Measurements from ENCODE around the gene TXNRD2.

Gene TXNRD2

DNA sequence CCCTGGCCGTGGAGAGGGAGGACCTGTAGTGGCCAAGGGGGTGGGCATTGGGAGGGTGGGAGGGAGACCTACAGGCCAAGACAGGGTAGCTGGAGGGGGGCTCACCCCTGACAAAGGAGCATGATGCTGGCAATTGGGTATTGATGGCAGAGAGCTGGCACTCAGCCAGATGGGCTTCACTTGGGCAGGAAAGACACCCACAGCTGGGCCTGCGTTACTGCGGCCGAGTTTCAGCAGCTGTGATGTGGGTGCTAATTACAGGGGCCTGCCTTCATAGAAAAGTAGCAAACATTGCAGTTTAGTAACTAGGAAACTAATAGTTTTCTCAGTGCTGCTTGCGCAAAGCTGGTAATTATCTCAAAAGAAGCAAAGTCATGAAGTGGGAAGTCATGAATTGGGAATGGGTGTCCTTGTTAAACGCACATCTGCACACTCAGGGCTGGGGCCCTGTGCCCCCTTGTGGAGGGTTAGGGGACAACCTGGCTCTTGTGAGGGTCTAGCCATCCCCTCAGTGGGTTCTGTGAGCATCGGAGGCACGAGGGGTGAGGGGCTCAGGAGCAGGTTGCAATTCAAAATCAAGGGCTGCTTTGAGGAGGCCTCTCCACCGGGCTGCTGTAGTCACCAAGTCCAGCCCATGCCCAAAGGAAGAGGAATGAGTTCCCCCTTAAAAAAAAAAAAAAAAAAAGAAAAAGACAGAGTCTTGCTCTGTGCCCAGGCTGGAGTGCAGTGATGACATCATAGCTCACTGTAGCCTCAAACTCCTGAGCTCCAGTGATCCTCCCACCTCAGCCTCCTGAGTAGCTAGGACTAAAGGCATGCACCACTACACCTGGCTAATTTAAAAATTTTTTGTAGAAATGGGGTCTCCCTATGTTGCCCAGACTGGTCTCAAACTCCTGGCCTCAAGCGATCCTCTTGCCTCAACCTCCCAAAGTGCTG, 24.4 kb upstream of the TXNRD2 start:
- H3K4me3 ChIP-seq (ENCODE audit: control insufficient read depth, low read depth, low read length) = no peak overlapping the region
- TF ChIP-seq, protein P1, sequence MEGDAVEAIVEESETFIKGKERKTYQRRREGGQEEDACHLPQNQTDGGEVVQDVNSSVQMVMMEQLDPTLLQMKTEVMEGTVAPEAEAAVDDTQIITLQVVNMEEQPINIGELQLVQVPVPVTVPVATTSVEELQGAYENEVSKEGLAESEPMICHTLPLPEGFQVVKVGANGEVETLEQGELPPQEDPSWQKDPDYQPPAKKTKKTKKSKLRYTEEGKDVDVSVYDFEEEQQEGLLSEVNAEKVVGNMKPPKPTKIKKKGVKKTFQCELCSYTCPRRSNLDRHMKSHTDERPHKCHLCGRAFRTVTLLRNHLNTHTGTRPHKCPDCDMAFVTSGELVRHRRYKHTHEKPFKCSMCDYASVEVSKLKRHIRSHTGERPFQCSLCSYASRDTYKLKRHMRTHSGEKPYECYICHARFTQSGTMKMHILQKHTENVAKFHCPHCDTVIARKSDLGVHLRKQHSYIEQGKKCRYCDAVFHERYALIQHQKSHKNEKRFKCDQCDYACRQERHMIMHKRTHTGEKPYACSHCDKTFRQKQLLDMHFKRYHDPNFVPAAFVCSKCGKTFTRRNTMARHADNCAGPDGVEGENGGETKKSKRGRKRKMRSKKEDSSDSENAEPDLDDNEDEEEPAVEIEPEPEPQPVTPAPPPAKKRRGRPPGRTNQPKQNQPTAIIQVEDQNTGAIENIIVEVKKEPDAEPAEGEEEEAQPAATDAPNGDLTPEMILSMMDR (conservative IDR thresholded peaks at IDR 0.05; ENCODE audit: control insufficient read depth, insufficient read depth, low read depth, low read length) = peak; percentile 42
- DNase-seq (ENCODE audit: low read depth) = no peak

DNA sequence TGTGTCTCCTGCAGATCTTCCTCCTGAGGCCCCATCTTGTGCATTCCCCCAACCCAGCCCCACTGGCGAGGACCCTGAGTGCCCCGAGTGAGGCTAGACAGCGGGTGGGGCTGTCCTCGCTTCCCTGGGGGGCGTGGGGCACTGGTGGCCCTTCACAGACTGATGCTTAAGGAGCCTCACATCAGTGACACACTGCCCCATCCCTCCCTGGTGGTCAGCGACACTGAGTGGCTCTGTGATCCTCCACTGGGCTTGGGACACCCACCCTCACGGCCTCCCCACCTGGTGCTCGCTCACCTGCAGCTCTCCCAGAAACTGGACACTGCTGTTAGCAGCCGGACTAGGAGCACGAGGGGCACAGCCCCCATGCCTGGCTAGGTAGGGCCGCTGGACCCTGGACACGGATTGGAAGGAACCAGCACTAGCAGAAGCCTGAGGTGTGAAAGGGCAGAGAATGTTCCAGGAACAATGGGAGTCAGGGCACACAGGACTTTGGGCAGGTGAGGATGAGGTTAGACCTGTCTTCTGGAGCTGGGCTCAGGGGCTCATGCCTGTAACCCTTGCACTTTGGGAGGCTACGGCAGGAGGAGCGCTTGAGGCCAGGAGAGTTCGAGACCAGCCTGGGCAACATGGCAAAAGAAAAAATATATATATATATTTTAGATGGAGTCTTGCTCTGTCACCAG, 23.2 kb upstream of the TXNRD2 start:
- H3K4me3 ChIP-seq (ENCODE audit: control insufficient read depth, low read depth, low read length) = no peak overlapping the region
- TF ChIP-seq, protein P1 (conservative IDR thresholded peaks at IDR 0.05; ENCODE audit: control insufficient read depth, insufficient read depth, low read depth, low read length) = no peak
- no peak for DNase-seq (ENCODE audit: low read depth)

DNA sequence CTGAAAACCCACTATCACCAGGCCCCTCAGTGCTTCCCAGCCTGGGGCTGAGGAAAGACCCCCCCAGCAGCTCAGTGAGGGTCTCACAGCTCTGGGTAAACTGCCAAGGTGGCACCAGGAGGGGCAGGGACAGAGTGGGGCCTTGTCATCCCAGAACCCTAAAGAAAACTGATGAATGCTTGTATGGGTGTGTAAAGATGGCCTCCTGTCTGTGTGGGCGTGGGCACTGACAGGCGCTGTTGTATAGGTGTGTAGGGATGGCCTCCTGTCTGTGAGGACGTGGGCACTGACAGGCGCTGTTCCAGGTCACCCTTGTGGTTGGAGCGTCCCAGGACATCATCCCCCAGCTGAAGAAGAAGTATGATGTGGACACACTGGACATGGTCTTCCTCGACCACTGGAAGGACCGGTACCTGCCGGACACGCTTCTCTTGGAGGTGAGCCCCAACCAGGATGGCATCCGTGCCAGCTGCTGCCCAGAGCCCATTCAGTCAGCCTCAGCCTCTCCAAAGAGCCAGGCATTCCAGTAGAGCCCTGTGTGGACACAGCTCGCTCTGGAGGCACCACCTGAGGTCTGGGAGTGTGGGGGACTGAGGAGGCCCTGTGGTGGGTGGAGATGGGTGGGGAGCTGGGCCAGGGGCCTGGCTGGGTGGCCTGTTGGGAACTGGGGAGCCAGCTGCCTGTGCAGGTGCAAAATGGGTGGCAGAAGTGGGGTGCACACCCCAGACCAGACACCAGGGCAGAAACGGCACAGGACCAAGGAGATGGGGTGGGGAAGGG, 22.4 kb upstream of the TXNRD2 start:
- TF ChIP-seq, protein P1 (conservative IDR thresholded peaks at IDR 0.05; ENCODE audit: control insufficient read depth, insufficient read depth, low read depth, low read length) = no peak

DNA sequence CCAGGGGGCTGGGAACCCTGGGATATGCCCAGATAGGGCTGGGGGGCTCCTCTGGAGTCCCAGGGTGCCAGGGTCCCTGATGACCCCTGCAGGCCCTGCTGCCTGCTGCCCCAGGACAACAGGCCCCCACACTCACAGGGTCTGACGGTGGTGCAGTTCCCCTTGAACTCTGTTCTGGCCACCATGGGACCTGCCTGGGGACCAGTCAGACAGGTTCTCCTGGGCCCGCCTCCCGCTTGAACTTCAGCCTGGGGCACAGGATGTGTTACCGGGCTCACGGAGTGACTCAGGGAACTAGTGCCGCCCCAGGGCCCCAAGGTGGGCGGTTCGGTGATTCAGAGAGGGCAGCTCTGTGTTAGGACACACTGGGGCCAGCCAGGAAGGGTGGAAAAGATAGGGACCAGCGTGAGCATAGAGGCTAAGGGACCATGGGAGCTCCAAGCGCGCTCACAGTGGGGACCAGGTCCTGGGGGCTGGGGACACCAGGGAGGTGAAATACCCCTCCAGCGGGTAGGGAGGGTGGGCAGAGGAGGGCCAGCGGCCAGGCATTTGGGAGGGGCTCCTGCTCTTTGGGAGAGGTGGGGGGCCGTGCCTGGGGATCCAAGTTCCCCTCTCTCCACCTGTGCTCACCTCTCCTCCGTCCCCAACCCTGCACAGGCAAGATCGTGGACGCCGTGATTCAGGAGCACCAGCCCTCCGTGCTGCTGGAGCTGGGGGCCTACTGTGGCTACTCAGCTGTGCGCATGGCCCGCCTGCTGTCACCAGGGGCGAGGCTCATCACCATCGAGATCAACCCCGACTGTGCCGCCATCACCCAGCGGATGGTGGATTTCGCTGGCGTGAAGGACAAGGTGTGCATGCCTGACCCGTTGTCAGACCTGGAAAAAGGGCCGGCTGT, 21.5 kb upstream of the TXNRD2 start:
- TF ChIP-seq, protein P1 (conservative IDR thresholded peaks at IDR 0.05; ENCODE audit: control insufficient read depth, insufficient read depth, low read depth, low read length) = no peak
- H3K4me3 ChIP-seq (ENCODE audit: control insufficient read depth, low read depth, low read length) = no peak overlapping the region
- DNase-seq (ENCODE audit: low read depth) = peak; percentile 66

More for the DNA sequence above, 22.4 kb upstream of the TXNRD2 start:
- no peak for DNase-seq (ENCODE audit: low read depth)
- no peak overlapping the region for H3K4me3 ChIP-seq (ENCODE audit: control insufficient read depth, low read depth, low read length)

DNA sequence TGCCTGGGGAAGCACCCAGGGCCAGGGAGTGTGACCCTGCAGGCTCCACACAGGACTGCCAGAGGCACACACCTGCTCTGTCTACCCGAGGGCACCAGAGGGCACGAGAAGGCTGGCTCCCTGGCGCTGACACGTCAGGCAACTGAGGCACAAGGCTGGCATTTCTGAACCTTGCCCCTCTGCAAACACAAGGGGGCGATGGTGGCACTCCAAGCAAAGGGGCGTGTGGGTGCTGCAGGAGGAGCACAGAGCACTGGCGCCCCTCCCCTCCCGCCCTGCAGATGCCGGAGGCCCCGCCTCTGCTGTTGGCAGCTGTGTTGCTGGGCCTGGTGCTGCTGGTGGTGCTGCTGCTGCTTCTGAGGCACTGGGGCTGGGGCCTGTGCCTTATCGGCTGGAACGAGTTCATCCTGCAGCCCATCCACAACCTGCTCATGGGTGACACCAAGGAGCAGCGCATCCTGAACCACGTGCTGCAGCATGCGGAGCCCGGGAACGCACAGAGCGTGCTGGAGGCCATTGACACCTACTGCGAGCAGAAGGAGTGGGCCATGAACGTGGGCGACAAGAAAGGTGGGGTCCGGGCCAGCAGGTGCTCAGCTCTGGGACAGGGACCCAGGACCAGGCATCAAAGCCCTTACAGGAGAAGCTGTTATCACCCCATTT, 20.8 kb upstream of the TXNRD2 start:
- peak; percentile 74 for DNase-seq (ENCODE audit: low read depth)
- no peak overlapping the region for H3K4me3 ChIP-seq (ENCODE audit: control insufficient read depth, low read depth, low read length)
- TF ChIP-seq, protein P1 (conservative IDR thresholded peaks at IDR 0.05; ENCODE audit: control insufficient read depth, insufficient read depth, low read depth, low read length) = peak; percentile 55
